NCI-H1436 (cell line): Measurements from ENCODE around the gene VAMP2.

Source experiments
- DNase-seq: peaks from one replicate; lab custom pipeline; 2025; lab: John Stamatoyannopoulos, UW

VAMP2 gene, protein sequence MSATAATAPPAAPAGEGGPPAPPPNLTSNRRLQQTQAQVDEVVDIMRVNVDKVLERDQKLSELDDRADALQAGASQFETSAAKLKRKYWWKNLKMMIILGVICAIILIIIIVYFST

DNA sequence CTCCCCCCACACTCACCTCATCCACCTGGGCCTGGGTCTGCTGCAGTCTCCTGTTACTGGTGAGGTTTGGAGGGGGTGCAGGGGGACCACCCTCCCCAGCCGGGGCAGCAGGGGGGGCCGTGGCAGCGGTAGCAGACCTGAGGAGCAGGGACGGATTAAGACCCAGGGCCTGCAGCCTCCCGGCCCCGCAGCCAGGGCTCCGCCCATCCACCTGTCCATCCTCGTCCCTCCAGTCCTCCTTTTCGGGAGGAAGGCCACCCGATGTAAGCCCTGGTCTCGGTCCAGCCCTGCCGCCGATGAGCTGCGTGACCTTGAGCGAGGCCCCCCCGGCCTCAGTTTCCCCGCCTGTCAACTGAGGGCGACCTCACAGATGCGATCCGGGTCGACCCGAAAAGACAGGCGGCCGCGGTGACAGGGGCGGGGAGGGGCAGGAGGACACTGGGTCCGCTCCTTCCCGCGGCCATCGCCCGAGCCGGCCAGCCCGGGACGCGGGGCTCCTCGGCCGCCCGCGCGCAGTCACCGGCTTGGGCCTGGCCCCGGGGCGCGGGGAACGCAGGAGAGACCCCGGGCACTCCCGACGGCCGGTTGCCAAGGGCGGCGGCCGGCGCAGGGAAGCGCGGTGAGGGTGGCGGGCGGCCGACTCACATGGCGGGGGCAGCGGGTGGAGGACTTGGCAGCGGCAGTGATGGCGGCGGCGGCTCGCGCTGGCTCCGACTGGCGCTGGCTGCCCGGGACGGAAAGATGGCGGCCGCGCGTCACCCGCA lies at the start of gene VAMP2:
Gene VAMP2, minus strand, starts transcription at position 716 of the 764 bp plus-strand sequence. Its CDS starts 69 bp downstream, at position 647.
- DNase-seq: peak; percentile 70

DNA sequence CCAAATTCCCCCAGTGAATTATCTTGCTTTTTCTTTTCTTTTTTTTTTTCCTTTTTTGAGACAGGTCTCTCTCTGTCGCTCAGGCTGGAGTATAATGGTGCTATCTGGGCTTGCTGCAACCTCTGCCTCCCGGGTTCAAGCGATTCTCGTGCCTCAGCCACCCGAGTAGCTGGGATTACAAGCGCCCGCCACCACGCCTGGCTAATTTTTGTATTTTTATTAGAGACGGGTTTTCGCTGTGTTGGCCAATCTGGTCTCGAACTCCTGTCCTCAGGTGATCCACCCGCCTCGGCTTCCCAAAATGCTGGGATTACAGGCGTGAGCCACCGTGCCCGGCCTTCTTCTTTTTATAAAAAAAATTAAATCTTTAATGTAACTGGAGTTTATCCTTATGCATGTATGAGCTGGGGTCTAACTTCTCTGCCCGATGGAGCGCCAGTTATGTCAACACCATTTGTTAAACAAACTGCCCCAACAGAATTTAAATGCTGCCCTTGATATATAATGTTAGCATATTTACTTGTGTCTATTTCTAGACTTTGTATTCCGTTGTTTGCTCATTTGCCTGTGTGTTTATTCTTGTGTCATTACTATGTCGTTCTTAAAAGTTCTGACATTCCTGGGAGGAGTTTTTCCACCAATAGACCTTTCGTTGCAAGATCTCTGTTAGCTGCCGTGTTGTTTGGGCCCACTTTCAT lies 48.2 kb upstream of the VAMP2 start:
- no peak for DNase-seq

DNA sequence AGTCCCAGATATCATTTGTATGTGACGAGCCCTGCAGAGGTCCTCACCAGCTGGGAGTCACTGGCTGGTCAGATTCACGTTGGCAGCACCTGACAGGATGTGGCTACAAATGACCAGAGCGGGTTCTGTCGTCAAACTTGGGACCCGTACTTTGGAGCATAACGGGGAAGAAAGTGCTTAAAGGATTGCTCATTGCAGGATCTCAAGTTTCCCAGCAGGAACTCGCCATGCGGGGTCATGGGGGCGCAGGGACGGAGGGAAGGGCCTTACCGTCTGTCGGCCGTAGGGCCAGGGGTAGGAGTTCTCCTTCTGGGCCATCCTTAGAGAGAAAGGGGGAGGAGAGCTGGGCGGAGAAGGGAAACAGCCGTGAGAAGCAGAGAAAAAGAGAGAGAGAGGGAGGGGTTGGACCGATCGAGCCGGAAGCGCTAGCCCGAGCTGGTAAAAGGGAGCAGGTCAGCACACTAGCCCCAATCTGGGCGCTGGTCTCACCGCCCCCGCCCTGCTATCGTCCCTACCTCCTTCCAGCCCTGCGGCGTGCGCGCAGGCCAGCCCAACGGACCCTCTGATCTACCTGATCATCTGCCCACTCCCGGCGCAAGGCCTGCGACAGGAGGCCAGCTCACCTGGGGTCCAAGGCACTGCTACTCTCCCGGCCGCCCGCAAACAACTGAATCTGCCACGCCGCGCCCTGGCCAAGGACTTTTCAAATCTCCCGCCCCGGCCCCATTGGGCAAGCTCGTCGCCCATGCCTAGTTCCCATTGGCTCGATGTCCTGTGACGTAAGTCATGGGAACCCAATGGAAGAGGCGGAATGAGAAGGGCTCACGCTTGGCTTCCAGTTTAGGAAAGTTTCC lies 47.4 kb upstream of the VAMP2 start, which contains the start of gene AURKB:
Gene AURKB, minus strand, starts transcription at position 669 of the 854 bp plus-strand sequence. Its CDS starts 351 bp downstream, at position 318.
- peak; percentile 94 for DNase-seq

DNA sequence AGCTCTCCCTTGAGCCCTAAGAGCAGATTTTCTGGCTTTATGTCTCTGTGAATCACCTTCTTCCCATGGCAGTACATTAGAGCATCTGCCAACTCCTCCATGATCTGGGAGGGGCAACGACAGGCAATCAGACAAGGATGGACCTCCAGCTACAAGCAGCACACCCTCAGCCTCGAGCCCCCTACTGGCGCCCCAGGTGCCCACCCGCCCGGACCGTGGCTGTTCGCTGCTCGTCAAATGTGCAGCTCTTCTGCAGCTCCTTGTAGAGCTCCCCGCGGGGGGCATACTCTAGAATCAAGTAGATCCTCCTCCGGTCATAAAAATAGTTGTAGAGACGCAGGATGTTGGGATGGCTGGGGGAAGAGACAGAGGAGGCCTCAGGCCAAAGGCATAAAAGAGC lies 43.8 kb upstream of the VAMP2 start:
- DNase-seq: no peak

DNA sequence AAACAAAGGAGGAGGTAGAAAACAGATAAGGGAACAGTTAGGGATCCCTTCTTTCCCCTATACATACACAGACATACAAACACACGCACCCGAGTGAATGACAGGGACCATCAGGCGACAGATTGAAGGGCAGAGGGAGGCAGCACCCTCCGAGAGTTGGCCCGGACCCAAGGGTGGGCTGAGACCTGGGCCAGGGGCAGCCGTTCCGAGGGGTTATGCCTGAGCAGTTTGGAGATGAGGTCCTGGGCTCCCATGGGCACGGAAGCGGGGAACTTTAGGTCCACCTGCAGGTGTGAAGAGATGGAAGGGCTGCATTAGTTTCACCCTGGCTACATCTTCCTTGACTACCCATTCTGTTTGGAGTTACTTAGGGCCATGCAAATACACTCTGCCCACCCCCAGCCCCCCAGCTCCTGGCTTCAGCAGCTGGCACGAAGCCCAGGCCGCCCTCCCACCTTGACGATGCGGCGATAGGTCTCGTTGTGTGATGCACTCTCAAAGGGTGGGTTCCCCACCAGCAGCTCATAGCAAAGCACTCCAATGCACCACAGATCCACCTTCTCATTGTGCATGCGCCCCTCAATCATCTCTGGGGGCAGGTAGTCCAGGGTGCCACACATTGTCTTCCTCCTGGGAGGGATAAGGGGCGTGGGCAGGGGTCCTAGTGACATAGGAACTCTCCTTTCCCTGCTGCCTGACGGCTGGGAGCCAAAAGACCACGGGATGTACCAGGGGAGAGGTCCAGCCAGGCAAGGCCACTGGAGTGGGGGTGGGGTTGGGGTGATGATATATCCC lies 42.2 kb upstream of the VAMP2 start:
- DNase-seq: no peak

DNA sequence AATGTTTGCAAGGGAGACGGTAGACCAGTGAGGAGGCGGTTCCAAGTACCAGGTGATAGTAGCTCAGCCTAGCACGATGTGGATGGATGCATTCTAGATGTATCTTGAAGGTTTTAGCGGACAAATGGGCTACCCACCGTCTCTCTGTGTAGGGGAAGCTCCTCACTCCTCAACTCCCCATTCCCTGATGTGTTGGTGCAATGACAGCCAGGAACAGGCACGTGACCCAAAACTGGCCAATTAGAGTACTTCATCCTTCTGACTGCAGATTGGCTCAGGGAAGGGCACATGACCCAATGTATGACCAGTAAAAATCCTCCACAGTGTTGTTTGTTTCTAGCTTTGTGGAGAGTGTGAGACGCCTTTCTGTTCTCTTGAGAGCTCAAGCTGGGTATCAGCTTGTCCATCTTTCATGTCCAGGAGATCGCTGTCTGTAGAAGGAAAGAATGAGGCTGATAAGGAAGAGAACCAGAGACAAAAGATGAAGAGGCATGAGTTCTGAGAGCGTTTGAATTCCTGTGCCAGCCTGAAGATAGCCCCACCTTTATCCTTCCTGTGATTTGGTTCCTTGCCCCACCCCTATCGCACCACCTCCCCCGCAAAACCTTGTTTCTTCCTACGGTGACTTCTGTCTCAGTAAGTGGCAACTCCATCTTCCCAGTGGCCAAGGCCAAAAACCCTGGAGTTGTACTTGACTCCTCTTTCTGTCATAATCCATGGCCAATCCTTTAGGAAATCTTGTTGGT lies 29.5 kb upstream of the VAMP2 start:
- DNase-seq: peak; percentile 86

DNA sequence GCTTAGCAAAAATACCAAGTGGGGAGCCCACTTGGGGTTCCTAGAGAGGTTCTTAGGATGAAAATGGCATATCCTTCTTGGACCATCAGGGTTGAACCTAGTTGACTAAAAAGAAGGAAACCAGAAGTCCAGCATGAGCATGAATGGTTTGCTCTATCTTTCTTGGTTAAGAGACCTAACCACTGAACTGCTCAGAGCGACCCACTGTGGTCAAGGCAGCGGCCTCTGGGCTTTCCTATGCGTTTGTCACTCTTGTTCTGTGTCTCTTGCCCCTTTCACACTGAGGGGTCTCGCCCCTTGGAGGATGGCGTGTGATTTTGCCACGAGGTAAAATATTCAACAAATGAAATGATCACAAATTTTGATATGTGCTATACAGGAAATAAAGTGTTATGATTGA lies 27.8 kb upstream of the VAMP2 start:
- DNase-seq: no peak

DNA sequence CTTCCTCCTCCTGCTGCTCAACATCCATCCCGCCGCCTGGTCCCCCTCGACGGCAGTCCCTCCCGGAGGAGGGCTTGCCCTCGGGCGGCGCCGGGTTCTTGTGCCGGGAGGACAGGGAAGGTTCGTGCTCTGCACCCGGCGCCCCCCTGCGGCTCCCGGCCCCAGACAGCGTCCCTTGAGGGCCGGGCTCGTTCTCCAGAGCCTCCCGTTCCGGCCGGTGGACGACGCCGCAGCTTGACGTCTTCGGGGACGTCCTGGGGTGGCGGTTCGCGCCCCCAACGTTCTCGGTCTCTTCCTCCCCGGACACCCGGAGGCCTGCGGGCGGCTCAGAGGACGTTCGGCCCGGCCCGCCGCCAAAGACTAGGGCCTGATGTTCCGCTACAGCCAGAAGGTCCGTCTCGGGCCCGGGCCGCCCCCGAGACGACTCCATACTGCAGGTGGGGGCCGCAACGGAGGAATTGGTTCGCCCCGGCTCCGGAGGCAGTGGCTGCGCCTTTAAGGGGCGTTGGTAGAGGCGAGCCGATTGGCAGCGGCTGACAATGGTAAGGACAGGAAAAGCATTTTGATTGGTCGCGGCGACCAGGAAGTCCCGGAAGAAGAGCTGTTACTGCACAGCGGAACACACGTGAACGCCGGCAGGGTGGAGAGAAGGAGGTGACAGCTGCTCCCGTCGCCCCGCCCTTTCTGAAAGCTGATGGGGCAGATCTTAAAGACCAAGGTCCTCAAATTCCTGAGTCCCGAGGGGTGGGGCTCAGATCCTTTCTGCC lies 27.1 kb upstream of the VAMP2 start, which contains the start of gene BORCS6:
Gene BORCS6, minus strand, starts transcription at position 470 of the 767 bp plus-strand sequence. Its CDS starts 40 bp downstream, at position 430.
- peak; percentile 96 for DNase-seq

DNA sequence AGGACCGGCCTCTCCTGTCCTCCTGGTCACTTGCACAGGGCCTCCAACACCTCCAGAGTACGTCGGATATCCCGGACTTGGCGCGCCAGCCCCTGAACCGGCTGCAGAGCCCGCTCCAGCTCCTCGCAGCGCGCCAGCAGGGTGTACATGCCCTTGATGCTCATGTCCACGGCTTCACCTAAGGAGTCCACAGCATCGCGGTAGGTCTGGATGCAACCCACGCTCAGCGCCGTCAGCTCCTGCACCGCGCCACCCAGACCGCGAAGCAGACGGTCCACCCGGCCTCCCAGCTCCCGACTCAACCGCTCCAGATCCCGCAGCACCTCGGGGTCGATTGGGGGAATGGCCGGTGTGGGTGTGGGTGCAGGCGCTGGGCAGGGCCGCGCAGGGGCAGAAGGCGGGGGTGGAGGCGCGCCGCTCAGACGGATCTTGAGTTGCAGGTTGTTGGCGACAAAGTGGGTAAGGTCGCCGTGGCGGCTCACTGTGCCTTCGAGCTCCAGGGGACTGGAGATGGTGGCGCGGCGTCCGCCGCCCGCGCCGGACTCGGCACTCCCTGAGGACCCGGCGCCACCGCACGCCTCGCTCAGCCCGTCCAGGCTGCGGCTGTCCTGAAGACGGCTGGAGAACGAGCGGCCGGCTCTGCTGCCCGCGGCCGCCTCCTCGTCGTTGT lies 26.4 kb upstream of the VAMP2 start:
- DNase-seq: no peak

DNA sequence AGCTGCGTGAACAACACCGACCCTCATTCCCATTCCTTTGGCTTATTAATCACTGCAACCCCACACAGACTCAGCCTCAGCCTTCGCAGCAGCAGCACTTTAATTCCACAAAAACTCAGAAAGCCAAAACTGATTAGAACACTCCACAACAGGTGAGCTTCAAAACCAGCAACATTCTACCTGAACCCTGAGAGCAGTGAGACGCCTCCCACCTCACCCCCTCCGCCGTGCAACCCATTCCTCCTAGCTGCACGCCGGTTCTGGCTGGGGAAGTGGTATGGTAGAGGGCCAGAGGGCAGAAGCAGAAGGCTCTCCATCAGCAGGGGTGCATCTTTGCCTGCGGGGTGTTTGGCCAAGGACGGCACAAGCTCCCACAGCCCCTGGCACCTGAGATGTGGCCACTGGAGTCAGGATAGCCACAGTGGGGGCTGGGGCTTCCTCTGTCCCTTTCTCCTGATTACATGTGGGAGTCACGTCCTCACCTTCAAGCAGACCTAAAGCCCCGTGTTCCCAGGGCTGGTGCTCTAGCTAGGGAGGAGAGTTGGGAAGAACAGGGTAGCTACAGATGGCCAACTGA lies 25.6 kb upstream of the VAMP2 start:
- no peak for DNase-seq

DNA sequence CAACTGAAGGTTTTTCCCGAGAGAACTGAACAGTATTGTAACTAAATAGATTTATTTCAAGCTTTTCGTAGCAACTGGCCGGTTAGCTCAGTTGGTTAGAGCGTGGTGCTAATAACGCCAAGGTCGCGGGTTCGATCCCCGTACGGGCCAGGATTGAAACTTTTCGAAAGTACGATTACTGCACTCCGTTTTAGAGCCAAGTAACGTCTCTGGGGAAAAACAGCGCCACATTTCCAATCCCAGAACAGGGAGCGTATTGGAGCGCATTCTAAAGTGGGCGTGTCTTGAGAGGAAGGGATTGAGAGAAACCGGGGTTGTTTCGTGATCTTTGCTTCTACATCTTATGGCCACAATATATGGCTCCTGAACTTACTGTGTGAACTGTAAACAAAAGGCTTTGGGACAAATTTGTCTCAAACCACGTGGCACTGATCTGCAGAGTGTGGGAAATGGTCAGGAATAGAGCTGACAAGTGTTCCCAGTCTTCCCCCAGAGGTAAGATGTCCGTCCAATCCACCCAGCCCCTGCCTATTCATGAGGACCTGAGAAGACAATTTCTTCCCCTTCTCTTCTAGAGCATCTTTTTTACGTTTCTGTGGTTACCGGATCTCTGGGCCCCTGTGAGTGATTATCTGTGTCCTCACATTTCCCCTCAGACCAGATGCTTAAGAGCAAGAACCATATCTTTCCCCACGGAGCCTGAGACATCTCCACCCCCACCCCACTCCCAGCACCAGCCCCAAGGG lies 24.9 kb upstream of the VAMP2 start:
- DNase-seq: peak; percentile 90

DNA sequence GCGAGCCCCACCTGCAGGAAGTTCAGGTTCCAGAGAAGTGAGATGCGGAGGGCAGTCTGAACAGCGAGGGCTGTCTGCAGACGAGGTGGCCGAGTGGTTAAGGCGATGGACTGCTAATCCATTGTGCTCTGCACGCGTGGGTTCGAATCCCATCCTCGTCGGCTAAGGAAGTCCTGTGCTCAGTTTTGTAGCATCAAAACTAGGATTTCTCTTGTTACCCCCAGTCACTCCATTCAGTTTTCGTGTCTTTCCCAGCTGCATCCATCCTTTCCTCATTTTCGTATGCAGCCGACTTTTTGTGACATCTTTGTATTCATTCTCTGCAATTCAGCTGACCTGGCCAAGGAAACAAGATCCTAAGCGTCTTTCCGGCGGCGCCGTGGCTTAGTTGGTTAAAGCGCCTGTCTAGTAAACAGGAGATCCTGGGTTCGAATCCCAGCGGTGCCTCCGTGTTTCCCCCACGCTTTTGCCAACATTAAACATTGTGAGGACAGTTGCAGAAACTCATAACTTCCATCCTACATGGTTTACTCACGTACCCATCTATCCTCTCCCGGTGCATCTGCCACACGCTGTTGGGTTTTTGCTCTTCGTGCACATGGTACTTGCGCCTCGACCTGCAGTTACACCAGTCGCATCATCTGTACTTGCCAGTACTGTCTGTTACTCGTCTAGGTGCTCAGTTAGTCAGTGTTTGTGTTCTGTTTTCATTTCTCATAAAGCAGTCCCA lies 24.2 kb upstream of the VAMP2 start:
- peak; percentile 89 for DNase-seq

DNA sequence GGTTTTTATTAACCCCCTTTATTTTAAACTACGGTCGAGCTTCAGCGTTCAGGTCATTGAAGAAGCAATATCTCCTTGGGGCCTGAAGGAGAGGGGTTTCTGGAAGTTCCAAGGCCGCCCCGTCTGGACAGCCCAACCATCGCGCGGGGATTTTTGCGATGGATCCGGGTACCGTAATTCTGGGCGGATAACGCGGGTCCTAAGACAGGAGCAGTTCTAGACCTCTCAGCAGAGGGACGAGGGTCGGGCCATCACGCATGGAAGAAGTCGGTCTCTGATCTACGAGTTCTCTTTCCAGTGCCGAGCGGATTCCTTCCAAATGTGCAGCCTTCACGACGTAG lies 23.7 kb upstream of the VAMP2 start:
- DNase-seq: no peak

DNA sequence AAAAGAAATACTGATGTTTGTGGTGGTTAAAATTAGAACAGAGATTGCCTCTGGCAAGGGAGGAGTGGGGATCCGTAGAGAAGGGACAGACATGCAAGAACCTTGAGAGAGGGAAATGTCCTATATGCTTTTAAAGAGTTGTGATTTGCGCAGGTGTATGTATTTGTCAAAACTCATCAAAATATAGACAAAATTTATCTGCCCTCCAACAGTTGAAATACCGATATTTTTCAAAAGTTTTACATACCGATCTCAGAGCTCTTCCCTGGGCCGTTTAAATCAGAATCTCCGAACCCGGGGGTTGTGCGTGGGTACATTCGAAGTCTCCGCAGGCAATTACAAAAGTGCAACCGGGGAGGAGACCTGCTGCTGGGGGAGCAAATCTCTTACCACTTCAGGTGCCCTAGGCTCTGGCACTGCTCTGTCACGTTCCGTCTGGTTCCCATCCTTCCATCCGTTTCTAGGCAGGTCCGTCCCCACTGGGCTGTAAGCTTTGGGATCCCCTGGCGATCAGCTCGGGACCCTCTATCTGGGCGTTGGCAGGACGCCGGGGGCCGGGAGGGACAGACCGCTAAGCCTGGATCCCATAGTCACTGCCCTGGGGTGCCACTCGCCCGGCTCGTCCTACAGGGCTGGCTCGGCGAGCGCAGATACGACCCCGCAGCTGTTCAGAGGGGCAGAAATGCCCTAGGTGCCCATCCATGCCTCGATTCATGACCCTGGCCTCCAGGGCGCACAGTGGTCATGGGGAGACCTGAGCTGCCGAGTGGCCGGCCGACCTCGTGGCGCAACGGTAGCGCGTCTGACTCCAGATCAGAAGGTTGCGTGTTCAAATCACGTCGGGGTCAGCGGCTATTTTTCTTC lies 23.1 kb upstream of the VAMP2 start:
- DNase-seq: peak; percentile 58

DNA sequence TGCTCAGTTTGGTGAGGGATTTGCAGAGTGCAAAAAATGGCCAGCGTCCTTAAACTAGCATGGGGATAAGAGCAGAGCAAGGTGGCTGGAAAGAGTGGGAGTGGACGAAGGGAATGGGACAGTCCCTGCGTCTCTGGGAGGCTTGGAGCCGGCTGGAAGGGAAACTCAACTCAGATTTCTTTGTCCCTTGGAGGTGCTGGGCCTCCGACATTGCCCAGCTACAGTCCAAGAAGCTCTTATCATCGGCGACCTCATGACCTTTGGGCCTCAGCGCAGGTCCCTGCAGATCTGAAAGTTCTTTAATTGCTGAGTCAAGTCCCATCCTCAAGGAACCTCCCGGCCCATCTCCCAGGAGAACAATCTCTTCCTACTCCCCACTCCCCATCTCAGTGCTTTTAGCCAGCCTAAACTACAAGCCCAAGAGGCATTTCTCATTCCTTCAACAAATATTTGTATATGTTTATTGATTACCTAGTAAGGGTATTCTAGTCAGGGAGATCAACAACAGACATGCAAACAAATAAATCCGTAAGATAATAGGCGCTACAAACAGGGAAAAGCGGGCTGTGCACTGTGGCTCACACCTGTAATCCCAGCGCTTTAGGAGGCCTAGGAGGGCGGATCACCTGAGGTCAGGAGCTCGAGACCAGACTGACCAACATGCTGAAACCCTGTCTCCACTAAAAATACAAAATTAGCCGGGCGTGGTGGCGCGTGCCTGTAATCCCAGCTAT lies 14.4 kb upstream of the VAMP2 start:
- DNase-seq: no peak
